HCT116 (cell line): ENCODE results near the gene TBC1D17. TPM values are rescaled to one million over a fixed set of nuclear protein-coding genes. Genes with fewer than 3 reads are reported as not detected.

Source experiments
- ATAC-seq: fragments of 200-7000 bp; cut with Tn5 transposase; 2 replicates; pipeline ENCODE4 v1.9.1; 2020; ENCODE audit warnings: mild to moderate bottlenecking, moderate library complexity
- BruUV-seq: library from RNA; stranded (reverse); fragments of 400-500 nt; replicated peaks from 2 replicates; lab custom pipeline; 2021; lab: Mats Ljungman, UMichigan
- CTCF ChIA-PET: fragments of 300-600 bp; sonication (Branson Sonifier 250); formaldehyde crosslinking; loops from one replicate; lab custom pipeline; 2021; ENCODE audit warnings: antibody characterized with exemption; lab: Charles Lee
- POLR2A ChIA-PET: fragments of 300-600, 350-600 bp; sonication (Branson Sonifier 250); formaldehyde crosslinking; loops from one replicate; lab custom pipeline; 2021; ENCODE audit warnings: antibody characterized with exemption; lab: Charles Lee
- RAD21 ChIA-PET, 2 experiments: fragments of 300-600 bp; sonication (Branson Sonifier 250); formaldehyde crosslinking; loops; one replicate each; lab custom pipeline; 2023; ENCODE audit warnings: low total read pairs in 2 of 2; ENCODE audit not compliant: uncharacterized antibody in 2 of 2, unreplicated experiment in 2 of 2, low non-redundant PET in 1 of 2; lab: Charles Lee
- DNase-seq: peaks from one replicate; pipeline ENCODE4 v3.0.0-alpha.2; 2010; ENCODE audit warnings: low read depth, low spot score
- H2AFZ ChIP-seq: fragments of 200-600 bp; shearing (Covaris generic), sonication (generic); 2 replicates; pipeline ENCODE4 v1.6.1; 2017; ENCODE audit warnings: low read depth, mixed run types, mixed read lengths, antibody characterized with exemption, low read length; ENCODE audit not compliant: poor library complexity, severe bottlenecking
- H3K27ac ChIP-seq: 2 replicates; pipeline ENCODE4 v1.5.1; 2012; ENCODE audit warnings: low read depth, low read length
- H3K27me3 ChIP-seq: fragments of 200-600 bp; sonication (generic); 2 replicates; pipeline ENCODE4 v1.6.1; 2016; ENCODE audit warnings: mixed run types, low read length, mixed read lengths; ENCODE audit not compliant: insufficient read depth
- H3K36me3 ChIP-seq, 2 experiments: fragments of 200-500 bp in 1 of 2; fragments of 200-600 bp in 1 of 2; sonication (Bioruptor generic) in 1 of 2; sonication (generic) in 1 of 2; 2 replicates each; pipeline versions ENCODE4 v1.5.1 to v1.6.1; 2014 to 2016; ENCODE audit warnings: low read length in 2 of 2, inconsistent platforms in 1 of 2, mixed read lengths in 1 of 2, mixed run types in 1 of 2; ENCODE audit not compliant: insufficient read depth in 2 of 2, control insufficient read depth in 1 of 2
- H3K4me1 ChIP-seq, 2 experiments: fragments of 200-600 bp in 1 of 2; sonication (generic) in 1 of 2; 2 replicates each; pipeline versions ENCODE4 v1.5.1 to v1.6.1; 2012 to 2017; ENCODE audit warnings: low read length in 2 of 2, inconsistent platforms in 1 of 2, mild to moderate bottlenecking in 1 of 2, mixed read lengths in 1 of 2, mixed run types in 1 of 2, moderate library complexity in 1 of 2; ENCODE audit not compliant: insufficient read depth in 2 of 2, control insufficient read depth in 1 of 2
- H3K4me2 ChIP-seq: fragments of 200-600 bp; sonication (generic); 2 replicates; pipeline ENCODE4 v1.6.1; 2017; ENCODE audit warnings: mixed run types, low read length, mixed read lengths
- H3K4me3 ChIP-seq, 2 experiments: fragments of 200-600 bp in 1 of 2; sonication (generic) in 1 of 2; replicated peaks in 1 of 2; 2 replicates each; pipeline ENCODE4 v1.5.1; 2011 to 2016; ENCODE audit warnings: low read length in 2 of 2, control low read depth in 1 of 2, low read depth in 1 of 2, mild to moderate bottlenecking in 1 of 2, mixed read lengths in 1 of 2, mixed run types in 1 of 2
- H3K79me2 ChIP-seq: fragments of 200-600 bp; sonication (generic); 2 replicates; pipeline ENCODE4 v1.6.1; 2017; ENCODE audit warnings: mild to moderate bottlenecking, mixed run types, low read length, moderate library complexity, mixed read lengths; ENCODE audit not compliant: insufficient read depth
- H3K9ac ChIP-seq: fragments of 200-600 bp; sonication (generic); 2 replicates; pipeline ENCODE4 v1.6.1; 2016; ENCODE audit warnings: low read length, mixed read lengths
- H3K9me2 ChIP-seq: fragments of 200-600 bp; sonication (generic), shearing (Covaris generic); 2 replicates; pipeline ENCODE4 v1.6.1; 2017; ENCODE audit warnings: mixed run types, mild to moderate bottlenecking, moderate library complexity; ENCODE audit not compliant: insufficient read depth
- H3K9me3 ChIP-seq, 2 experiments: fragments of 200-500 bp in 1 of 2; fragments of 200-600 bp in 1 of 2; sonication (Bioruptor generic) in 1 of 2; sonication (generic) in 1 of 2; 2 replicates each; pipeline ENCODE4 v1.6.1; 2014 to 2017; ENCODE audit warnings: low read length in 2 of 2, mixed read lengths in 2 of 2, inconsistent platforms in 1 of 2, low read depth in 1 of 2, mild to moderate bottlenecking in 1 of 2, mixed run types in 1 of 2, moderate library complexity in 1 of 2; ENCODE audit not compliant: control insufficient read depth in 1 of 2, insufficient read depth in 1 of 2
- H4K20me1 ChIP-seq: fragments of 200-600 bp; sonication (generic), shearing (Covaris generic); 2 replicates; pipeline ENCODE4 v1.6.1; 2017; ENCODE audit warnings: mixed run types, mild to moderate bottlenecking, moderate library complexity; ENCODE audit not compliant: insufficient read depth
- TCF7L2 ChIP-seq: IDR thresholded peaks from 2 replicates; pipeline ENCODE4 v1.7.0; 2011; ENCODE audit warnings: borderline replicate concordance, inconsistent platforms; ENCODE audit not compliant: insufficient read depth, insufficient read length; ENCODE audit errors: extremely low read depth
- intact Hi-C: fragments of 100-400 bp; cut with micrococcal nuclease; formaldehyde crosslinking; loops from 2 replicates; pipeline ENCODE4 v1.10.0; 2022
- total RNA-seq: library from RNA; stranded (reverse); gene quantifications from one replicate; pipeline ENCODE4 v1.2.1, GENCODE V29; 2021; ENCODE audit not compliant: unreplicated experiment
- TF ChIP-seq, protein P1 (sequence below): IDR thresholded peaks from 2 replicates; pipeline ENCODE4 v1.6.1; 2012
- TF ChIP-seq, protein P2 (sequence below), 3 experiments: fragments of 200-600 bp in 1 of 3; sonication (generic) in 1 of 3; IDR thresholded peaks in 2 of 3; conservative IDR thresholded peaks in 1 of 3; 2 replicates each; pipeline ENCODE4 v1.5.1; 2012 to 2017; ENCODE audit warnings: low read depth in 2 of 3, low read length in 2 of 3, antibody characterized with exemption in 1 of 3, borderline replicate concordance in 1 of 3, control low read depth in 1 of 3, mild to moderate bottlenecking in 1 of 3, mixed read lengths in 1 of 3, mixed run types in 1 of 3, moderate library complexity in 1 of 3; ENCODE audit not compliant: insufficient read depth in 1 of 3

Gene TBC1D17
- total RNA-seq, 1 experiment from 2014 or later = 32.9 TPM

GRCh38 chr19:49846408-49846807 lies 31.1 kb upstream of the TBC1D17 start:
- Histone ChIP-seq H3K4me1 (peaks cover 26 to 30% of the 10 kb centered on the region in 2 experiments), H3K9me3 (no peaks in the 10 kb centered on the region), H3K27ac (no peak overlapping the region), H3K9me2 (no peaks in the 10 kb centered on the region), H3K9ac (no peak overlapping the region), H3K36me3 (no peaks in the 10 kb centered on the region), H3K79me2 (no peaks in the 10 kb centered on the region), H2AFZ (no peak overlapping the region), H3K4me2 (no peak overlapping the region), H3K4me3 (no peak overlapping the region), H4K20me1 (no peaks in the 10 kb centered on the region), H3K27me3 (no peaks in the 10 kb centered on the region)
- TF ChIP-seq TCF7L2 = no peak
- TF ChIP-seq, protein P1, sequence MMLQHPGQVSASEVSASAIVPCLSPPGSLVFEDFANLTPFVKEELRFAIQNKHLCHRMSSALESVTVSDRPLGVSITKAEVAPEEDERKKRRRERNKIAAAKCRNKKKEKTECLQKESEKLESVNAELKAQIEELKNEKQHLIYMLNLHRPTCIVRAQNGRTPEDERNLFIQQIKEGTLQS = no peak
- TF ChIP-seq, protein P2, sequence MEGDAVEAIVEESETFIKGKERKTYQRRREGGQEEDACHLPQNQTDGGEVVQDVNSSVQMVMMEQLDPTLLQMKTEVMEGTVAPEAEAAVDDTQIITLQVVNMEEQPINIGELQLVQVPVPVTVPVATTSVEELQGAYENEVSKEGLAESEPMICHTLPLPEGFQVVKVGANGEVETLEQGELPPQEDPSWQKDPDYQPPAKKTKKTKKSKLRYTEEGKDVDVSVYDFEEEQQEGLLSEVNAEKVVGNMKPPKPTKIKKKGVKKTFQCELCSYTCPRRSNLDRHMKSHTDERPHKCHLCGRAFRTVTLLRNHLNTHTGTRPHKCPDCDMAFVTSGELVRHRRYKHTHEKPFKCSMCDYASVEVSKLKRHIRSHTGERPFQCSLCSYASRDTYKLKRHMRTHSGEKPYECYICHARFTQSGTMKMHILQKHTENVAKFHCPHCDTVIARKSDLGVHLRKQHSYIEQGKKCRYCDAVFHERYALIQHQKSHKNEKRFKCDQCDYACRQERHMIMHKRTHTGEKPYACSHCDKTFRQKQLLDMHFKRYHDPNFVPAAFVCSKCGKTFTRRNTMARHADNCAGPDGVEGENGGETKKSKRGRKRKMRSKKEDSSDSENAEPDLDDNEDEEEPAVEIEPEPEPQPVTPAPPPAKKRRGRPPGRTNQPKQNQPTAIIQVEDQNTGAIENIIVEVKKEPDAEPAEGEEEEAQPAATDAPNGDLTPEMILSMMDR (IDR thresholded peaks at IDR 0.05 in 2 of 3, conservative IDR thresholded peaks at IDR 0.05 in 1 of 3; ENCODE audit: borderline replicate concordance in 1 of 3, insufficient read depth in 1 of 3, low read depth in 2 of 3, low read length in 2 of 3) = no peak
- CTCF ChIA-PET = no interaction called here
- RAD21 ChIA-PET = no interaction called here
- no TSS peak for BruUV-seq
- POLR2A ChIA-PET = no interaction called here
- ATAC-seq (no peak), DNase-seq (no peak)
- intact Hi-C loops = no loop called here
